Ishikawa (cell line): ENCODE results near the gene SNCAIP.

ENCODE experiments used
- CEBPB ChIP-seq: IDR thresholded peaks from 2 replicates; pipeline ENCODE4 v1.6.1; 2012
- CREB1 ChIP-seq: IDR thresholded peaks from 2 replicates; pipeline ENCODE4 v1.6.1; 2012; ENCODE audit warnings: low read depth
- EGR1 ChIP-seq: IDR thresholded peaks from 2 replicates; pipeline ENCODE4 v1.6.1; 2012
- EP300 ChIP-seq: IDR thresholded peaks from 2 replicates; pipeline ENCODE4 v1.6.1; 2012; ENCODE audit warnings: borderline replicate concordance
- FOXM1 ChIP-seq: IDR thresholded peaks from 2 replicates; pipeline ENCODE4 v1.6.1; 2012; ENCODE audit warnings: low read depth, borderline replicate concordance
- MAX ChIP-seq: IDR thresholded peaks from 2 replicates; pipeline ENCODE4 v1.6.1; 2012
- NFIC ChIP-seq: IDR thresholded peaks from 2 replicates; pipeline ENCODE4 v1.6.1; 2012
- RAD21 ChIP-seq: IDR thresholded peaks from 2 replicates; pipeline ENCODE4 v1.6.1; 2012; ENCODE audit warnings: low read depth
- REST ChIP-seq: IDR thresholded peaks from 2 replicates; pipeline ENCODE4 v1.6.1; 2012; ENCODE audit warnings: low read depth, mild to moderate bottlenecking
- TAF1 ChIP-seq: IDR thresholded peaks from 2 replicates; pipeline ENCODE4 v1.6.1; 2012; ENCODE audit warnings: low read depth, mild to moderate bottlenecking
- TCF12 ChIP-seq: IDR thresholded peaks from 2 replicates; pipeline ENCODE4 v1.6.1; 2012; ENCODE audit warnings: low read depth
- TEAD4 ChIP-seq: IDR thresholded peaks from 2 replicates; pipeline ENCODE4 v1.6.1; 2012
- USF1 ChIP-seq: IDR thresholded peaks from 2 replicates; pipeline ENCODE4 v1.6.1; 2012
- YY1 ChIP-seq: IDR thresholded peaks from 2 replicates; pipeline ENCODE4 v1.6.1; 2012; ENCODE audit warnings: low read depth
- ZBTB7A ChIP-seq: IDR thresholded peaks from 2 replicates; pipeline ENCODE4 v1.6.1; 2012; ENCODE audit warnings: low read depth

The SNCAIP gene

GRCh38 chr5:122377026-122377425, 65.0 kb downstream of the SNCAIP start:
- TF ChIP-seq MAX: no peak
- TF ChIP-seq TEAD4: no peak
- no peak for TF ChIP-seq CREB1
- TF ChIP-seq YY1: no peak

GRCh38 chr5:122384739-122385235, 72.8 kb downstream of the SNCAIP start:
- TF ChIP-seq EGR1 (no peak), CEBPB (no peak), CREB1 (no peak), REST (no peak), RAD21 (no peak), TEAD4 (no peak), FOXM1 (no peak), TCF12 (no peak), NFIC (no peak), TAF1 (no peak), ZBTB7A (no peak), YY1 (no peak), USF1 (no peak), MAX (no peak)

GRCh38 chr5:122385286-122385685, 73.2 kb downstream of the SNCAIP start:
- no peak for TF ChIP-seq CEBPB
- TF ChIP-seq MAX: no peak
- TF ChIP-seq RAD21: no peak
- TF ChIP-seq ZBTB7A: no peak
- TF ChIP-seq TCF12: no peak
- TF ChIP-seq REST: no peak
- no peak for TF ChIP-seq YY1
- TF ChIP-seq EGR1: no peak
- TF ChIP-seq EP300: no peak
- TF ChIP-seq CREB1: no peak
- TF ChIP-seq TAF1: no peak
- no peak for TF ChIP-seq FOXM1

- TF ChIP-seq MAX (no peak), NFIC (no peak), CREB1 (no peak), ZBTB7A (no peak), RAD21 (no peak), CEBPB (no peak), TAF1 (no peak), FOXM1 (no peak), TEAD4 (no peak), EP300 (no peak), YY1 (no peak), TCF12 (no peak), EGR1 (no peak)
Observed at GRCh38 chr5:122385808-122386207, 73.8 kb downstream of the SNCAIP start.

- TF ChIP-seq USF1 (no peak), FOXM1 (no peak), TAF1 (no peak), EP300 (no peak), RAD21 (no peak), TEAD4 (no peak), TCF12 (no peak), NFIC (no peak), CREB1 (no peak), CEBPB (no peak), MAX (no peak), ZBTB7A (no peak), YY1 (no peak), REST (no peak), EGR1 (no peak)
Observed at GRCh38 chr5:122390154-122390553, 78.1 kb downstream of the SNCAIP start.
